ENCODE data around the gene BMP6. TPM values are rescaled to one million over a fixed set of nuclear protein-coding genes. Genes with fewer than 3 reads are reported as not detected.

BMP6 gene
- total RNA-seq, 1 donor from 2014 or later: not detected

DNA sequence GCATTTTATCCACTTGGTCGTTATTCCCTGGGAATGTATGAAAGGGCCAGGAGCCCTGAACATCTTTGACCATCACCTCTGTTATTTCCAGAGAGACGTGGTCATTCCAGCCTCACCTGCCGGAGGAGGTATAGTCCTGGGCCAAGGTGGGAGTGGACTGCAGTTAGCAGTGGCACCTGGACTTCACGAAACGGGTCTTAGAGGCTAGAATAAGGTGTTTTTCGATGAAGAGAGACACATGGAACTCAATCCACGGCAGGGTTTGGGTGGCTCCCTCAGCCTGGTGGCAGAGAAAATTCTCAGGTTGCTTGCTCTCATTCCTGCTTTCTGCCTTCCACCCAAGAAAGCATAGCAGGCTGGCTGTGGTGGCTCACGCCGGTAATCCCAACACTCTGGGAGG is 48.0 kb downstream of the BMP6 start:
- no peak overlapping the region for H3K4me3 Mint-ChIP-seq (ENCODE audit: unreplicated experiment)
- H3K27ac Mint-ChIP-seq (ENCODE audit: unreplicated experiment): no peak overlapping the region
- no peaks in the 10 kb centered on the region for H3K36me3 Mint-ChIP-seq (ENCODE audit: unreplicated experiment)
- H3K27me3 Mint-ChIP-seq (ENCODE audit: unreplicated experiment): peaks cover 16% of the 10 kb centered on the region
- no peaks in the 10 kb centered on the region for H3K4me1 Mint-ChIP-seq (ENCODE audit: unreplicated experiment)
- TF ChIP-seq, protein P1, sequence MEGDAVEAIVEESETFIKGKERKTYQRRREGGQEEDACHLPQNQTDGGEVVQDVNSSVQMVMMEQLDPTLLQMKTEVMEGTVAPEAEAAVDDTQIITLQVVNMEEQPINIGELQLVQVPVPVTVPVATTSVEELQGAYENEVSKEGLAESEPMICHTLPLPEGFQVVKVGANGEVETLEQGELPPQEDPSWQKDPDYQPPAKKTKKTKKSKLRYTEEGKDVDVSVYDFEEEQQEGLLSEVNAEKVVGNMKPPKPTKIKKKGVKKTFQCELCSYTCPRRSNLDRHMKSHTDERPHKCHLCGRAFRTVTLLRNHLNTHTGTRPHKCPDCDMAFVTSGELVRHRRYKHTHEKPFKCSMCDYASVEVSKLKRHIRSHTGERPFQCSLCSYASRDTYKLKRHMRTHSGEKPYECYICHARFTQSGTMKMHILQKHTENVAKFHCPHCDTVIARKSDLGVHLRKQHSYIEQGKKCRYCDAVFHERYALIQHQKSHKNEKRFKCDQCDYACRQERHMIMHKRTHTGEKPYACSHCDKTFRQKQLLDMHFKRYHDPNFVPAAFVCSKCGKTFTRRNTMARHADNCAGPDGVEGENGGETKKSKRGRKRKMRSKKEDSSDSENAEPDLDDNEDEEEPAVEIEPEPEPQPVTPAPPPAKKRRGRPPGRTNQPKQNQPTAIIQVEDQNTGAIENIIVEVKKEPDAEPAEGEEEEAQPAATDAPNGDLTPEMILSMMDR (IDR thresholded peaks at IDR 0.05): no peak
- H3K9me3 Mint-ChIP-seq (ENCODE audit: unreplicated experiment): no peaks in the 10 kb centered on the region
- no peak for DNase-seq (ENCODE audit: extremely low spot score, unreplicated experiment)

DNA sequence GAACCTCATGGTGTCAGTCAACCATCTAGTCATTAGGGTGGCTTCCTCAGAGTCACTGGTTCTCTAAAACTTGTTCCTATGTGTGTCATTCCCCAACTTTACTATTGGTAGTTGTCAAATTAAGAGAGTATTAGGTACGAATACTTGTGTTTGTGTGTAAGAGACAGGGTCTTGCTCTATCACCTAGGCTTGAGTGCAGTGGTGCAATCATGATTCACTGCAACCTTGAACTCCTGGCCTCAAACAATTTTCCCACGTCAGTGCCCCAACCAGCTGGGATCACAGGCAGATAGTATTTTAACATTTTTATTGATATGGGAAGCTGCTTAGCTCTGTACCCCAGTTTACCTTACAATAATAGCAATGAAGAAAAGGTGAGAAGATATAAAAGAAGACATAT is 50.6 kb downstream of the BMP6 start:
- Mint-ChIP-seq H3K36me3 (ENCODE audit: unreplicated experiment) (no peaks in the 10 kb centered on the region), H3K27ac (ENCODE audit: unreplicated experiment) (no peak overlapping the region), H3K4me1 (ENCODE audit: unreplicated experiment) (no peaks in the 10 kb centered on the region), H3K4me3 (ENCODE audit: unreplicated experiment) (no peak overlapping the region), H3K27me3 (ENCODE audit: unreplicated experiment) (peaks cover 17% of the 10 kb centered on the region), H3K9me3 (ENCODE audit: unreplicated experiment) (no peaks in the 10 kb centered on the region)
- TF ChIP-seq, protein P1 (IDR thresholded peaks at IDR 0.05): no peak
- no peak for DNase-seq (ENCODE audit: extremely low spot score, unreplicated experiment)

DNA sequence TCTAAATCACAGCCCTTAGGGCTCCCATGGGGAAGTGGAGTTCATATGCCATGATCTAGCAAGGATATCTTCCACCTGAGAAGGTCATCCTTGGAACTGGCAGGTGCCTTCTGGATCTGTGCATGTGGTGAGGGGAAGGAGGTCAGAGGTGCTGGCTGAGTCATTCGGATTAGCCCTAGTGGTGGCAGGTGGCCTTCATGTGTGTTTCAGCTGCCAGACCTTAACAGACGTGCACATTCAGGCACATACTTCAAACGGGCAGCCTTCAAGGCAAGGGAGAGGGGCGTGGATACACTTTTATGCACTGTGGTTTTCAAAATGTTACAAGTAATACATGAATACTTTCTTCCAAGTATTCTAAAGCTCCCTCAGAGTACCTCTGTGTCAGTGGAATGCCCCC is 51.2 kb downstream of the BMP6 start:
- no peak overlapping the region for H3K4me3 Mint-ChIP-seq (ENCODE audit: unreplicated experiment)
- no peak for DNase-seq (ENCODE audit: extremely low spot score, unreplicated experiment)
- TF ChIP-seq, protein P1 (IDR thresholded peaks at IDR 0.05): no peak
- H3K4me1 Mint-ChIP-seq (ENCODE audit: unreplicated experiment): no peaks in the 10 kb centered on the region
- no peaks in the 10 kb centered on the region for H3K36me3 Mint-ChIP-seq (ENCODE audit: unreplicated experiment)
- H3K9me3 Mint-ChIP-seq (ENCODE audit: unreplicated experiment): no peaks in the 10 kb centered on the region
- peaks cover 20% of the 10 kb centered on the region for H3K27me3 Mint-ChIP-seq (ENCODE audit: unreplicated experiment)
- no peak overlapping the region for H3K27ac Mint-ChIP-seq (ENCODE audit: unreplicated experiment)

- Mint-ChIP-seq H3K27me3 (ENCODE audit: unreplicated experiment) (peaks cover 27% of the 10 kb centered on the region), H3K4me3 (ENCODE audit: unreplicated experiment) (no peak overlapping the region), H3K4me1 (ENCODE audit: unreplicated experiment) (no peaks in the 10 kb centered on the region), H3K27ac (ENCODE audit: unreplicated experiment) (no peak overlapping the region), H3K9me3 (ENCODE audit: unreplicated experiment) (no peaks in the 10 kb centered on the region), H3K36me3 (ENCODE audit: unreplicated experiment) (no peaks in the 10 kb centered on the region)
- TF ChIP-seq, protein P1 (IDR thresholded peaks at IDR 0.05): no peak
- no peak for DNase-seq (ENCODE audit: extremely low spot score, unreplicated experiment)
Observed at GRCh38 chr6:7781240-7781639, 55.3 kb downstream of the BMP6 start.

DNA sequence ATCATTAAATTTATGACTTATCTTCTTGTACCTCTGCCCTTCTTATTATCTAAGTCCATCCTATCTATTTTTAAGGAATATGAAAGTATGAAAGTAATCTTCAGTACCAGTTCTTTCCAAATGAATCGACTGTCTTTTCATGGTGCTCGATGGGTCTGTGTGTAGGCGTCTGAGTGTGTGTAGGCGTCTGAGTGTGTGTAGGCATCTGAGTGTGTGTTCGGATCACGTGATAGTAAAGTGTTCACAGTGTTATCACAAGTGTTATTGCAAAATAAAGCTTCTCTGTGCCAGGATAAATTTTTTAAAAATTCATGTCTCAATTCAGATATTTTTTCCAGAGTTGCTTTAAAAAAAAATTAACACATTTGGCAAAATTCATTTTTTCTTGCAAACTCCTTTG is 58.3 kb downstream of the BMP6 start:
- H3K27me3 Mint-ChIP-seq (ENCODE audit: unreplicated experiment): peaks cover 21% of the 10 kb centered on the region
- DNase-seq (ENCODE audit: extremely low spot score, unreplicated experiment): no peak
- H3K9me3 Mint-ChIP-seq (ENCODE audit: unreplicated experiment): no peaks in the 10 kb centered on the region
- no peaks in the 10 kb centered on the region for H3K36me3 Mint-ChIP-seq (ENCODE audit: unreplicated experiment)
- no peaks in the 10 kb centered on the region for H3K4me1 Mint-ChIP-seq (ENCODE audit: unreplicated experiment)
- H3K27ac Mint-ChIP-seq (ENCODE audit: unreplicated experiment): no peak overlapping the region
- no peak overlapping the region for H3K4me3 Mint-ChIP-seq (ENCODE audit: unreplicated experiment)
- TF ChIP-seq, protein P1 (IDR thresholded peaks at IDR 0.05): no peak
